ENCODE data around the gene UQCC5.

GRCh38 chr3:52490035-52490938 is 46.1 kb upstream of the UQCC5 start:
- TF ChIP-seq CTCF (IDR thresholded peaks at IDR 0.05) (no peak), ZBTB21 (CRISPR knock-in tag; IDR thresholded peaks at IDR 0.05; ENCODE audit: borderline replicate concordance) (no peak), HMGXB4 (CRISPR knock-in tag; IDR thresholded peaks at IDR 0.05) (no peak), STAT6 (CRISPR knock-in tag; conservative IDR thresholded peaks at IDR 0.05; ENCODE audit: low read depth) (no peak), SP1 (CRISPR knock-in tag; conservative IDR thresholded peaks at IDR 0.05) (no peak), CBFB (CRISPR knock-in tag; IDR thresholded peaks at IDR 0.05; ENCODE audit: low read depth) (no peak), ATF6 (CRISPR knock-in tag; IDR thresholded peaks at IDR 0.05) (no peak), ESRRA (CRISPR knock-in tag; IDR thresholded peaks at IDR 0.05; ENCODE audit: borderline replicate concordance) (no peak), ZNF121 (CRISPR knock-in tag; IDR thresholded peaks at IDR 0.05) (no peak), GABPB1 (CRISPR knock-in tag; IDR thresholded peaks at IDR 0.05) (no peak), NFYB (CRISPR knock-in tag; conservative IDR thresholded peaks at IDR 0.05; ENCODE audit: low read depth) (no peak), ETV6 (CRISPR knock-in tag; IDR thresholded peaks at IDR 0.05) (no peak)
